HUES48 (cell line): ENCODE data around the gene FAM151A.
A peak's percentile ranks its signal among the peaks of the same experiment; 100 is the strongest.

Source experiments
- H3K27ac ChIP-seq: one replicate; pipeline ENCODE4 v1.7.0; 2013; ENCODE audit warnings: low read depth, low read length, inconsistent platforms
- H3K27me3 ChIP-seq: 2 replicates; pipeline ENCODE4 v1.6.1; 2013; ENCODE audit warnings: mild to moderate bottlenecking, low read length; ENCODE audit not compliant: control insufficient read depth, insufficient read depth
- H3K36me3 ChIP-seq: 2 replicates; pipeline ENCODE4 v1.6.1; 2013; ENCODE audit warnings: low read length; ENCODE audit not compliant: control insufficient read depth, insufficient read depth
- H3K4me1 ChIP-seq: 2 replicates; pipeline ENCODE4 v1.6.1; 2013; ENCODE audit warnings: mild to moderate bottlenecking, low read length; ENCODE audit not compliant: control insufficient read depth, insufficient read depth
- H3K4me3 ChIP-seq: 2 replicates; pipeline ENCODE4 v1.5.1; 2013; ENCODE audit warnings: mild to moderate bottlenecking, low read depth, low read length
- H3K9ac ChIP-seq: 2 replicates; pipeline ENCODE4 v1.6.1; 2013; ENCODE audit warnings: mild to moderate bottlenecking, low read depth, low read length, moderate library complexity
- H3K9me3 ChIP-seq: 2 replicates; pipeline ENCODE4 v1.6.1; 2013; ENCODE audit warnings: low read length; ENCODE audit not compliant: control insufficient read depth, insufficient read depth

FAM151A gene

DNA sequence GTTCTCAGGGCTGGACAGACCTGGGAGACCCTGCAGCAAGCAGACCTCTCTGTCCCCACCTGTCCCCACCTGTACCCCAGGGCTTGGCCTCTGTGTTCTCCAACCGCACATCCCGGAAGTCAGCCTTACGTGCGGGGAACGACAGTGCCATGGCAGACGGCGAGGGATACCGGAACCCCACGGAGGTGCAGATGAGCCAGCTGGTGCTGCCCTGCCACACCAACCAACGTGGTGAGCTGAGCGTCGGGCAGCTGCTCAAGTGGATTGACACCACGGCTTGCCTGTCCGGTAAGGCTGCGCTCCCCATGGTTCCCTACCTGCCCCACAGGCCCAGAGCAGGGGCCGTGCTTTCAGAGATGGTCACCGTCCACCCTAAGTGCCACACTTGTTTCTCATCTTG is 38.8 kb downstream of the FAM151A start:
- no peaks in the 10 kb centered on the region for H3K27me3 ChIP-seq
- peaks cover 20% of the 10 kb centered on the region for H3K4me1 ChIP-seq
- H3K36me3 ChIP-seq: no peaks in the 10 kb centered on the region
- no peak overlapping the region for H3K4me3 ChIP-seq
- no peak overlapping the region for H3K27ac ChIP-seq
- H3K9me3 ChIP-seq: no peaks in the 10 kb centered on the region
- no peak overlapping the region for H3K9ac ChIP-seq

DNA sequence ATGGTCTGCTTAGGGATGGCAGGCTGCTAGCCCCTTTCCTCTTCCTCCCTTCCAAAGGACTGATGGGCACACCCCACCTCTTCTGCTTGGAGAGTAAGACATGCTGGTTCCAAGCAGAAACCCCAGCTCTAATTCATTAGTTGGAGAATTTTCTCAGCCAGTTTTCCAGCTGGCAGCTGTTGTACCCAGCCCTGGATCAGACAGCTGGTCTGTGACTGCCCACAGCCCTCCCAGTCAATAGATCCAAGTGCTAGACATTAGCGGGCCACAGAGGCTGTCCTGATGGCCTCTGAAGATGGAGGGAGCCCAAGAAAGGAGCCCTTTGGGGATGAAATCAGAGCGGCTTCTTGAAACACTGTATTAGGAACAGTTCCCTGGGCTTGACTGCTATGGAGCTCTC is 39.5 kb downstream of the FAM151A start:
- Histone ChIP-seq H3K9ac (no peak overlapping the region), H3K4me3 (no peak overlapping the region), H3K9me3 (no peaks in the 10 kb centered on the region), H3K36me3 (no peaks in the 10 kb centered on the region), H3K27me3 (no peaks in the 10 kb centered on the region), H3K4me1 (peaks cover 26% of the 10 kb centered on the region), H3K27ac (no peak overlapping the region)

DNA sequence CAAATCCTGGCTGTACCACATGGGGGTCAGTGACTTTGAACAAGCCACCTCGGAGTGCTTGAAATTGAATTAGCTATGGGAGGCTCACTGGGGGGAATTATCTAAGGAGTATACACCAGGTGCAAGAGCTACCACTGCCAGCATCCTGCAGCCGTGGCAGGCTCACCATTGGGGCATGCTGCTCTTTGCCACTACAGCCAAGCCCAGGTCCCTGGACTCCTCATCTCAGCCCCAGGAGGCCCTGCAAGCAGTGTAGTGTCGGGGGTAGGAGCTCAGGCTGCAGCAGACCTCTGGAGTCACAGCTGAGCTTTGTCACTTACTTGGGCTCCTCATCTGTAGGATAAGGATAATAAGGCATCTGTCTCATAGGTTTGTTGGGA is 40.0 kb downstream of the FAM151A start:
- Histone ChIP-seq H3K9ac (no peak overlapping the region), H3K4me1 (peaks cover 28% of the 10 kb centered on the region), H3K4me3 (no peak overlapping the region), H3K36me3 (no peaks in the 10 kb centered on the region), H3K27ac (peak overlapping the region; percentile 22), H3K9me3 (no peaks in the 10 kb centered on the region), H3K27me3 (no peaks in the 10 kb centered on the region)

DNA sequence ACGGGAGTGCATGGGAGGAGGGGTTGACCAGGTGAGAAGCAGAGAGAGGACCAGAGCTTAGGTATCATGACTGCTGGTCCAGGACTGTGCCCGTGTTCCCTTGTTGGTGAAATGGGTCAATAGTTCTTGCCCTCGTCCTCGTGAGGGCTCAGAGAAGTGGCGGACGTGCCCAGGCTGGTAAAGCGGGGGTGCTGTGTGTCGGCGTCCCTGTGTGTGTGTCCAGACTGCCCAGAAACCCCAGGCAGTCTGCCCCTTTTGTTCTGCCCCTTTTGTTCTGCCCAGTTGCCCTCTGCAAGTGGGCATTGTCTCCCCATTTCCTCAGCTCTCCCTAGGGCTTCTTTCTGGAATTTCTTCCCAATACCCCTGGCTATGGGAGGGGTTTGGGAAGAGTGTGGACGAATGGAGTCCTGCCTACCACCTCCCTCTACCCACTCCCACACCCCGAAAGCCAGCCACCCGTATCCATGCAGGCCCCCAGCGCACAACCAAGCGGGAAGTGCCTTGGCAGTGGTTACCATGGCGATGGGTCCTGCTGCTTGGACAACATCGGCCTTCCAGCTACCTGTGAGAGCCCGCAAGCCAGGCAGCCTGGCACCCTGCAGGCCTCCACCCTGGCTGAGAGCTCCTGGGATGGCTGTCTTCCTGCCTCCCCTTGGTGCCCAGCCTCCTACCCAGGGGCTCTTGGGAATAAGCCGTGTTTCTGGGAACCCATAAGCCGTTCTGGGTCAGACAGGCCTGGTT is 40.6 kb downstream of the FAM151A start:
- no peak overlapping the region for H3K9ac ChIP-seq
- no peaks in the 10 kb centered on the region for H3K27me3 ChIP-seq
- H3K36me3 ChIP-seq: no peaks in the 10 kb centered on the region
- no peaks in the 10 kb centered on the region for H3K9me3 ChIP-seq
- H3K4me3 ChIP-seq: no peak overlapping the region
- H3K4me1 ChIP-seq: peaks cover 28% of the 10 kb centered on the region
- H3K27ac ChIP-seq: peak overlapping the region; percentile 22

DNA sequence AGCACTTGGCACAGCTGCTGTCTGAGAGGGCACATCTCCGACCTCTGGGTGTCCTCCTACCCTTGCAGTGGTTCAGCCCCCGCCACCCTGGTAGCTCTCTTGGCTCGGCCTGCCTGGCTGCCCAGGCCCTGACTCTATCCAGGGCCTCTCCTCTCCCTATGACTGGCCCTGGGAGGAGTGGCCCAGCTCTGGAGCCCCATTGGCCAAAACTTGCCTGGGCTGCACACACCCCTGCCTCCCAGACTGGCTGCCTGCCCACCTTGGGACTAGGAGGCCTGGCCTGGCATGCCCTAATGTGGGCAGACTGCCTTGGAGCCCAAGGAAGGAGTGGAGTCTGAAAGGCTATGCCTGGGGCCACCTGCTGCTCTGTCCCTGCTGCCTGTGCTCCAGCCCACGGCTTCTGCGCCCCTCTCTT is 41.7 kb downstream of the FAM151A start:
- no peaks in the 10 kb centered on the region for H3K36me3 ChIP-seq
- H3K4me3 ChIP-seq: no peak overlapping the region
- no peaks in the 10 kb centered on the region for H3K9me3 ChIP-seq
- no peak overlapping the region for H3K27ac ChIP-seq
- peaks cover 28% of the 10 kb centered on the region for H3K4me1 ChIP-seq
- no peak overlapping the region for H3K9ac ChIP-seq
- H3K27me3 ChIP-seq: no peaks in the 10 kb centered on the region

DNA sequence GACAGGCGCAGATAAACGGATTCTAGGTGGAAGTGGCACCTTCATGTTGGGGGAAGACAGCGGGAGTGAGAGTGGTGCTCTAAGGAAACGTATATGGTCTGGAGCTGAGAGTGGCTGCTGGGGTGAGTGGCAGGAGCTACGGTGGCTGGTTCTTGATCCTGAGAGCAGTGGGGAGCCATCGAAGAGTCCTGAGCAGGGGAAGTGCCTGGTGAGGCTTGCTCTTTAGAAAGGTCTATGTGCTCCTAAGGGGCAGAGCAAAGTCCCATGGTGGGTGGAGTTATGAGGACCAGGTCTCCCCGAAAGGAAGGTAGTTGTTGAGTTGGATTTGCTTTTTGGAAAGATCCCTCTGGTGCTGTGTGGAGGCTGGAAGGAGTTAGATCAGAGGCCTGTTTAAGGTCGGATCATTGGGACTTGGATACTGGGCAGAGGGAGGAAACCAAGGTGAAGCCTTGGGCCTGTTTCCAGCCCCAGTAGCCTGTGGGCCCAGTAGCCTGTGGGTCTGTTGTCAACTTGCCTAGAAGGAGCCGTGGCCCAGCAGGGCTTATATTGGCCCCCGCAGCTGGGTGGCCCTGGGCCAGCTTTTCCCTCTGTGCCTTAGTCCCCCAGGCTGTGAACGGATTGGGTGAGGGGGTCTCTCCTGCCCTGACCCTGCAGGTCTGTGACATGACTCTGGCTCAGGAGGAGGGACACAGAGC is 42.3 kb downstream of the FAM151A start:
- Histone ChIP-seq H3K9ac (no peak overlapping the region), H3K27ac (no peak overlapping the region), H3K36me3 (no peaks in the 10 kb centered on the region), H3K4me1 (peaks cover 28% of the 10 kb centered on the region), H3K27me3 (no peaks in the 10 kb centered on the region), H3K9me3 (no peaks in the 10 kb centered on the region), H3K4me3 (no peak overlapping the region)

DNA sequence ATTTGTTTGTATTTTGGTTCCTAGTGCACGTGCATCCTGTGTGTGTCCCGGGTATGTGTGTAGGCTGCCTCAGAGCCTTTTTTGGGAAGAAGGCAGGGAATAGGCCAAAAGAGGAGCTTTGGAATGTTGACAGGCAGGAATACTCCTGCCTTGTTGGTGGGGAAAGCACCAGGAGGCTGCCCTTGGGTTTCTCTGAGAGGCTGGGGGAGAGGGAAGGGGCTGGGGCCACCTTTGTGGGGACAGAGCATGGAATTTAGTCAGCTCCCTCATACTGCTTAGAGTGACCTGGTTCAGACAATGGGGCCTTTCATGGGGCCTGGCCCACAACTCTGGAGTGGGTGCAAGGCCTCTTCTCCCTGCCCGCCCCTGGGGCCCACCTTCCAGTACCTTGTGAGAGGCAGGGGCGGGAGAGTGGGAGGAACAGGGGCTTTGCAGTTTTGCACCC is 44.0 kb downstream of the FAM151A start:
- Histone ChIP-seq H3K9me3 (no peaks in the 10 kb centered on the region), H3K36me3 (no peaks in the 10 kb centered on the region), H3K27me3 (no peaks in the 10 kb centered on the region), H3K27ac (peak overlapping the region; percentile 75), H3K9ac (no peak overlapping the region), H3K4me3 (no peak overlapping the region), H3K4me1 (peaks cover 35% of the 10 kb centered on the region)

DNA sequence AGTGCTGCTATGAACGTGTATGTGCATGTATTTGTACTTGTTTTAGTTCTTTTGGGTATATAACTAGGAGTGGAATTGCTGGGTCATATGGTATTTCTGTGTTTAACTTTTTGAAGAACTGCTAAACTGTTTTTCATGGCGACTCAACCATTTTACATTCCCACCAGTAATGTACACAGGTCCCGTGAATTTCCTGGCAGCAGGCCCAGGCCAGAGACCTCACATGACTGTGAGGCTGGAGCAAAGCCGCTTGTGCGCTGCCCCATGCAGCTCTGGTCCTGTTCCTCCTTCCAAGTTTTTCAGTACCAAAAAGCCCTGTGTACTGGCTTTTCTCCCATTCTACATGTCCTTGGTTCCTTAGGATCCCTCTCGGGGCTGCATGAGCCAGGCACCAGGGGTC is 45.7 kb downstream of the FAM151A start:
- H3K27me3 ChIP-seq: no peaks in the 10 kb centered on the region
- no peaks in the 10 kb centered on the region for H3K36me3 ChIP-seq
- H3K4me1 ChIP-seq: peaks cover 26% of the 10 kb centered on the region
- no peaks in the 10 kb centered on the region for H3K9me3 ChIP-seq
- no peak overlapping the region for H3K9ac ChIP-seq
- no peak overlapping the region for H3K4me3 ChIP-seq
- no peak overlapping the region for H3K27ac ChIP-seq

DNA sequence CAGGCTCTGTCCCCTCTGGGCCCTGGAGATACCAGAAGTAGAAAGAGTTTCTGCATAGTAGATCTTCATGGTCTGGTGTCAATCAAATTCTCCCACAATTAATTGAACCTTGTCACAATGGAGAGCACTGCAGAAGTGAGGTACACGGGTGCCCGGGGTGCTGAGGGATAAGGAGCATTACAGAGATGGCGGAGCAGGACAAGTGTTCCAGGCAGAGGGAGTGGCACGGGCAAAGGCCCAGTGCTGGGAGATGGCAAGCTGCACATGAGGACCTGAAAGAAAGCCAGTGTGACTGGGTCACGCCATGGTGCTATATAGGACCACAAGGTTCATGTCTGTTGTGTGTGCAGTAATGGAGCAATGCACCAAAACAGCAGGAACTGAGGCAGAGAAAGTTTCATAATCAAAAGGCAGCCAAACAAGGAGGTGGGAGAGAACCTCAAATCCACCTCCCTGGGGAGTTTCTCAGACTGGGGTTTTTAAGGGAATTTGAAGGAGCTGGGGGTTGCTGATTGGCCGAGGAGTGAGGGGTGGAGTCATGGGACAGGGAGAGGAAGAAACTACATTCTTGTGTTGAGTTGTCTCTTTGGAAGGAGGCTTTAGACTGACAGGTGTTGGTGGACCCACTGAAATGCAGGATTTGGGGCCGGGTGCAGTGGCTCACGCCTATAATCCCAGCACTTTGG is 47.6 kb downstream of the FAM151A start:
- no peaks in the 10 kb centered on the region for H3K36me3 ChIP-seq
- H3K9me3 ChIP-seq: no peaks in the 10 kb centered on the region
- H3K27me3 ChIP-seq: no peaks in the 10 kb centered on the region
- peaks cover 34% of the 10 kb centered on the region for H3K4me1 ChIP-seq
- H3K27ac ChIP-seq: no peak overlapping the region
- H3K4me3 ChIP-seq: no peak overlapping the region
- H3K9ac ChIP-seq: no peak overlapping the region

DNA sequence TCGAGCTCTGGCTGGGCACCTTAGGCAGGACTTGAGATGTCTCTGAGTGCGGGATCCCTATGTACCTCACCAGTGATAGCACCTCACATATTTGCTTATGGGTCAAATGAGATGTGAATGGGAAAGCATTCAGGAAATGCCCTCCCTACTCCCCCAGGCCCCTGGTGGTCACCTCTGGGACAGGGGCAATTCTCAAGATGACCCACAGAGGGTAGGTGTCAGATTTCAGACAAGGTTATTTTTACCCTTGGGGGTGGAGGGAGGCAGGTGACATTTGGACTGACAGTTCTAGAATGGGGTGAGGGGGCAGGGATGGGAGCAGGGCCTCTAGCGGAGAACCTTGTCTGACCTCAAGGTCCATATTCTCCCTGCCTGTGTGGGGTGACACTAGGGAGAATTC is 48.2 kb downstream of the FAM151A start:
- Histone ChIP-seq H3K4me1 (peaks cover 35% of the 10 kb centered on the region), H3K9ac (no peak overlapping the region), H3K9me3 (no peaks in the 10 kb centered on the region), H3K27ac (no peak overlapping the region), H3K36me3 (no peaks in the 10 kb centered on the region), H3K4me3 (no peak overlapping the region), H3K27me3 (no peaks in the 10 kb centered on the region)

DNA sequence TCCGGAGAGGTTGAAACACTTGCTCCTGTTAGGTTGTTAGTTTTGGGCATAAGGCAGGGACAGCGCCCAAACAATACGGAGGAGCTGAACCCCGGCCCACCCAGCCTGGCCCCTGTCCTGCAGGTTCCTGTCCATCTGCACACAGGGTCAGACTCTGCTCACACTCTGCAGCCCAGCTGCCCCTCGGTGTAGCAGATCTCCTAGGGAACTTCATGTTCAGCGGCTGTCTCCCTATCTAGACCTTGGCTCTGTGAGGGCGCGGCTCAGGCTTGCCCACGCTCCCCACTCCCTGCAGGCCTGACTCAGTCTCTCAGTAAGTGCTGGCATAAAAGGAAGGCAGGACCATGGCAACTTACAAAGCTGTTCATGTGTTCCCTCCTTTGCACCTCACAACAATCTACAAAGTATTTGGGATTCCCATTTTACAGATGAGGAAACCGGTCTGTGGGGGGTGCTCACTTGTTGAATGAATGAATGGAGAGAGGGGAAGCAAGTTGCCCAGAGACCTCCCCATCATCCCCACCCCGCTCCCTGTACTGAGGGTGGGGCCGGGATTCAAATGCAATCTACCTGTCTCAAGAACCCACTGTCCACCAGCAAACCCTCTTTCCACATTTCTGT is 49.1 kb downstream of the FAM151A start:
- Histone ChIP-seq H3K4me1 (peaks cover 38% of the 10 kb centered on the region), H3K27me3 (no peaks in the 10 kb centered on the region), H3K4me3 (no peak overlapping the region), H3K9ac (no peak overlapping the region), H3K9me3 (no peaks in the 10 kb centered on the region), H3K27ac (no peak overlapping the region), H3K36me3 (no peaks in the 10 kb centered on the region)
